Measurements from ENCODE around the gene AANAT.
A peak's percentile ranks its signal among the peaks of the same experiment; 100 is the strongest.

AANAT gene

DNA sequence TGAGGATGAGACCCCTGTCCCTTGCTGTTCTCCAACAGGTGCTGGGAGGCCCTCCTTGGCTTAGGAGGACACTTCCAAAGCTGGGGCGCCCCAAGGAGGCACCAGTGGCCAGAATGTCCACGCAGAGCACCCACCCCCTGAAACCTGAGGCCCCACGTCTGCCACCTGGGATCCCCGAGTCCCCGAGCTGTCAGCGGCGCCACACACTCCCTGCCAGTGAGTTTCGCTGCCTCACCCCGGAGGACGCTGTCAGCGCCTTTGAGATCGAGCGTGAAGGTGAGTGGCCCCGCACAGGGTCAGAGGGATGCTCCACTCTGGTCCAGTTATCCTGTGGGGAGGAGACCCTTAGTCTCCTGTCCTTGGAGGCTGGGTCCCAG lies 1.2 kb downstream of the AANAT start:
- no peak for DNase-seq (ENCODE audit: low spot score)

DNA sequence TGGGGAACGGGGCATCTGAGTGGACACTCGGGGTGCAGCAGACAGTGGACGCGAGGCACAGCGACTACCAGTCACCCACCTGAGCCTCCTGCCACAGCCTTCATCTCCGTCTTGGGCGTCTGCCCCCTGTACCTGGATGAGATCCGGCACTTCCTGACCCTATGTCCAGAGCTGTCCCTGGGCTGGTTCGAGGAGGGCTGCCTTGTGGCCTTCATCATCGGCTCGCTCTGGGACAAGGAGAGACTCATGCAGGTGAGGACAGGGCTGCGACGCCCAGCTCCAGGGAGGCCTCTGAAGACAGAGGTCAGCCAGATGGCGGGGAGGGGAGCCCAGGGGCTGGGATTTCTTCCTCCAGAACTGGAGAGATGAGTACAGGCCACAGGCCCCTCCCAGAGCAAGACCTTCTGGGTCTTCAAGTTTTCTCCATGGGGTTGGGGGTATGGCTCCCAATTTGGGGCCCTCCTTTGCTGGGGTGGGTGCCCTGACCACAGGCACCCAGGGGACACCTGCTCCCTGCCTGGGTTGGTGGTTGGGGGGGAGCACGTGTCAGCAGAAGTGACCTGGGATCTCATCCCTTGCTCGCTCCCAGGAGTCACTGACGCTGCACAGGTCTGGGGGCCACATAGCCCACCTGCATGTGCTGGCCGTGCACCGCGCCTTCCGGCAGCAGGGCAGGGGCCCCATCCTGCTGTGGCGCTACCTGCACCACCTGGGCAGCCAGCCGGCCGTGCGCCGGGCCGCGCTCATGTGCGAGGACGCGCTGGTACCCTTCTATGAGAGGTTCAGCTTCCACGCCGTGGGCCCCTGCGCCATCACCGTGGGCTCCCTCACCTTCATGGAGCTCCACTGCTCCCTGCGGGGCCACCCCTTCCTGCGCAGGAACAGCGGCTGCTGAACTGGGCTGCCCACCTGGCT lies 1.9 kb downstream of the AANAT start:
- DNase-seq (ENCODE audit: low spot score): no peak

DNA sequence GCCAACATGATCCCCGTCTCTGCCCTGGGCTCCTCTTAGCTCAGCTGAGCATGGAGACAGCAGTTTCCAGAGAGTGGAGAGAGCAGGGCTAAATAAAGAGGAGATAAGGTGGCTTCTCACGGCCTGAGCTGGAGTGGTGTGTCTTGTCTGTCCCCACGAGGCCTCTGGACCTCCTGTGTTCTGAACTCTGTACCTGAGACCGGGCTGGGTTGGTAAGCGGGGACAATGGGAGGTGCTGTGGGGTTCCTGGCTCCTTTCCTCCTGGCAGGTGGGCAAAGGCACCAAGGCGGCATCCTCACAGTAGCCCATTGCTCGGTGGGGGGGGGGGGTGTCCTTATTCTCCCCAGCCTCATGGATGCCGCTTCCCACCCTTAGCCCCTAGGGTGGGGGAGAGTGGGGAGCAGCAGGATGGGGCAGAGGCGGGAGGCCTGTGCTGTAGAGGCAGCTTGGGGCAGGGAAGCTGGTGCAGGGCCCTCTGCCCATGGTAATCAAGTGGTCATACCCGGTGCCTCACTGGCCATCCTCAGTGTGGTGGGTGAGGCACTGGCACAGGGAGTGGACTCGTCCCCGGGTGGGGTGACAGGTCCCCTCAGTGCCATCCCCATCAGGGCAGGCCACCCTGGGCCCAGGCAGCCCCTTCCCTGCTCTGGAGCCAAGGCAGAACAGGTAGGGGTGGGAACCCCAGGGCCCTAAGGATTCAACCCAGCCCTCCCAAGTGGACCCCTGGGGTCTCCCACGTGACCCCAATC lies 2.8 kb downstream of the AANAT start:
- no peak for DNase-seq (ENCODE audit: low spot score)

DNA sequence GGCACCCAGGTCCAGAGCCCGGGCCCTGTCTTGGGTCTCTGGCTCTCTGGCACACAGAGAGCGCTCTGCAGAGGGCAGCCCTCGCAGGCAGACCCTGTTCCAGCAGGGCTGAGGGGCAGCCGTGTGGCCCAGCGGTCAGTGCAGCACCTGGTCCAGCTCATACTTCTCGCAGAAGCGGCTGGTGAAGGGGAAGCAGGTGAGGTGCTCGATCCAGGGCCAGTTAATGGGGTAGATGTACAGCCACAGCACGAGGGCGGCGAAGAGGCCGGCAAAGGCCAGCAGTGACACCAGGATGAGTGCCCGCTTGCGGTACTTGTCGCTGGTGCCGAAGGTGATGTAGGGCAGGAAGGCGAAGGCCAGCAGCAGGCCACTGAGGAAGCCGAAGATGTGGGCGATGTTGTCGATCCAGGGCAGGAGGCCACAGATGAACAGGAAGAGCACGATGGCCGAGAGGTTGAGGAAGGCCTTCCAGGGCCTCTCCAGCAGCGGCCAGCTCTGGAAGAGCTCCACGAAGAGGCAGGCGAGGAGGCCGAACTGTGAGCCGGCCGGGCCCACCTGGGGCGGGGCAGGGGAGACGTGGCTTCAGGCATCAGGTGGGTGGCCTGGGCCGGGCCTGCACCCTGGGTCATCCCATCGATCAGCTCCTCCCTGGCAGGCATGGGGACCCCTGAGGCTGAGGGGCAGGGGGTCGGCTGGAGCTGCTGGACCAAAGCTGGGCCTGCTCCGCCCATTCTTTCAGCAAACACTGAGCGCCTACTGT lies 4.3 kb downstream of the AANAT start:
- DNase-seq (ENCODE audit: low spot score): no peak

DNA sequence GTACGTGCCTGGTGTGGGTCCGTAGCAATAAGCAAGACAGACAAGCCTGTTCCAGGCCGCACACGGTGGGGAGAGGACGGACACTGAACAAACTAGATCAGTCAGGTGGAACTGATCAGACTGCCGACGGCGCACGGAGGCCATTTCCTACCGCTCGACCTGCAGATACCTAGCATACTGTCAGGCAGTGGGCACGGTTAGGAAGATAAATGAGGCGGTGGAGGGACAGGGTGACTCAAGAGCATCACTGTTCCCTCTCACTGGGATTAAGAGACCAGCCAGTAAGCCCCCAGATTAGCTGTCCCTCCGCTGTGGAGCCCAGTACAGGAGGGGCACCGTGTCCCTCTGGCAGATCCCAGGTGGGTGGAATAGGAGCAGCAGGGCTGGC lies 4.8 kb downstream of the AANAT start:
- no peak for DNase-seq (ENCODE audit: low spot score)

DNA sequence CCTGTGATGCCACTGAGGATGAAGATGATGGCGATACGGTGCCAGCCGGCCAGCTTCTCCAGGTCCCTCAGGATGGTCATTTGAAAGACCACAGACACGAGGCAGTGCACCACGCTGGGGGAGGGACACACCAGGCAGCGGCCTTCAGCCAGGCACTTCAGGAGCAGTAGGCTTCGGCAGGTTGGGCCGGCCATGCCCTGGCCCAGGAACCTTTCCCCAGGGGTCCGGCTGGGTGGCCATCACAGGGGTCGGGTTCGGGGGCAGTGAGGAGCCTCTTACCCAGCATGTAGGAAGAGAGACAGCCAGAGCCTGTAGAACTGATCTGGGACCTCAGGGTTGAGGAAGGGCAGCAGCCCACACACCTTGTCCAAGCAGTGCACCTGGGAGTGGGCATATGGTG lies 5.3 kb downstream of the AANAT start:
- no peak for DNase-seq (ENCODE audit: low spot score)

DNA sequence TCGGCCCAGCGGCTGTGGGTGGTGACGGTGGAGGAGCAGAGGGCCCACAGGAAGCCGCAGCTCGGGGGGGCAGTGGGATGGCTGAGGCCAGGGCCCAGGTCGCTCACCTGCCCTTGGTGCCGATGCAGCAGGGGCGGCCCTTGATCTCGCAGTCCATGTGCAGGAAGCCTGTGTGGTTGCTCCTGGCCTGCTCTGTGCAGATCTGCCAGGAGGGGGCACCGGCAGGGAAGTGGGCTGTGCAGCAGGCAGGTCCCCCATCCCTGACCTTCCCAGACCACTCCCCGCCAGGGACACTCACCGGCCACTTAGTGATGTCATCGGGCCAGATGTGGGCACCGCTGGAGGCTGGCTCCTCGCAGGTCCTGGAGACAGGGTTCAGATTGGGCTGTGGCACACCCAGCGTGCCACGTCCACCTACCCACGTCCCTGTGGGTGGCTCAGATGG lies 6.2 kb downstream of the AANAT start:
- peak; percentile 68 for DNase-seq (ENCODE audit: low spot score)

DNA sequence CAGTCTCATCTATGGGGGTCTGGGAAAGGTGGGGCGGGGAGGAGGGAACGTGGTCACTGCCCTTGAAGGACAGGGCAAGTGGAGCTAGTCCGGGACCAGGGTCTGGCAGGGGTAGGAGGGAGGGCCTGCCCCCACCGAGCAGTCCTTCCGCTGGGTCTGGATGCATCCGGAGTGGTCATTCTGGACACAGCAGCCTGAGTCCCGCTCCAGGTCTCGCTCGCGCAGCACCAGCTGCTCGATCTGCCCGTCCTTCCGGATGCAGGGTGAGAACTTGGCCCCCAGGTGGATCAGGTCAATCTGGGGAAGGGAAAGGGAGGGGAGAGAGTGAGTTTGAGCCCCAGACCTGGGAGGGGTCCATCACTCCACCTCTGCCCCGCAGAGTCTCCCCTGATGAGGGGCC lies 6.8 kb downstream of the AANAT start:
- DNase-seq (ENCODE audit: low spot score): no peak

DNA sequence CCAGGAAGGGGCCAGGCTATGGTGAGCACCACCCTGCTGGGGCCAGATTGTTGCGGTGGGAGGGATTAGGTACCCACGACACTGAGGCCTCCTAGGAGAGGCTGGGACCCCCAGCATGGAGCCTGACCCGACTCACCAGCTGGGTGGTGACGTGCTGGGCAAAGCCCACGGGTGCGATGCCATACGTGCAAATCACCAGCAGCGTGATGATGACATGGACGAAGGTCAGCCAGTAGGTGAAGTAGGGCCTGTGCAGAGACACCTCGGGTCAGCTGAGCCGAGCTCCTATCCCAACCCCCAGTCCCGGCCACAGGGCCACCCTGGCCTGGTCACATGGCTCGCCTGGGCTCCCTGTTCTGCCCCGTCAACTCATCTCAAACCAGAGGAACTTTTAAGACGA lies 7.5 kb downstream of the AANAT start:
- no peak for DNase-seq (ENCODE audit: low spot score)

DNA sequence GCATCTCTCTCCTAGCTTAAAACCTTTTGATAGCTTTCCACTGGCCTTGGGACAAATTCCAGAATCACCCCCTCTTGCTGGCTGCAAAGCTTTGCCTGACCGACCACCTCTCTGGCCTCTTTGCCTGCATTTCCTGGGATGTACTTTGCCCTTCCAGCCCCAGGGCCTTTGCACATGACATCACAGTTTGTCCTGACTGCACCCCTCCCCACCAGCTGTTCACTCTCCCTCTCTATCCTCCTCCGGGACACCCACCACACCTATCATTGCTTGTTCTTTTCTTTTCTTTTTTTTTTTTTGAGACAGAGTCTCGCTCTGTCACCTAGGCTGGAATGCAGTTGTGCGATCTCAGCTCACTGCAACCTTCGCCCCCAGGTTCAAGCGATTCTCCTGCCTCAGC lies 7.9 kb downstream of the AANAT start:
- no peak for DNase-seq (ENCODE audit: low spot score)

DNA sequence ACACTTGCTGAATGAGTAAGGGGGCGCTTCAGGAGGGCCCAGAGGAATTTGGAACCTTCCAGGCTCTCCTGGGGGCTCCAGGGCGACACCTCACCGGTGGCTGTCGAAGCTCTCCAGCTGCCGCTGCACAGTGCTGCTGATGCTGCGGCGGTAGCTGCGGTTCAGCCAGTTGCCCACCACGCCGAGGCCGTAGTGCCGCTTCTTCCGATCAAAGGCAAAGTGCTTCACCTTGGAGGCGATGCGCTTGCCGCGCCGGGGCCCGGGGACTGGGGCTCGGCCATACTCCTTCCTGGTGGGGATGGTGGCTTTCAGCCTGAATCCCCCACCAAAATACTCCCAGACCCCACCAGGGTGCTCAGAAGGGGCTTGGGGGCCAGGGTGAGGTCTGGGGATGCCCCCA lies 9.3 kb downstream of the AANAT start:
- no peak for DNase-seq (ENCODE audit: low spot score)

DNA sequence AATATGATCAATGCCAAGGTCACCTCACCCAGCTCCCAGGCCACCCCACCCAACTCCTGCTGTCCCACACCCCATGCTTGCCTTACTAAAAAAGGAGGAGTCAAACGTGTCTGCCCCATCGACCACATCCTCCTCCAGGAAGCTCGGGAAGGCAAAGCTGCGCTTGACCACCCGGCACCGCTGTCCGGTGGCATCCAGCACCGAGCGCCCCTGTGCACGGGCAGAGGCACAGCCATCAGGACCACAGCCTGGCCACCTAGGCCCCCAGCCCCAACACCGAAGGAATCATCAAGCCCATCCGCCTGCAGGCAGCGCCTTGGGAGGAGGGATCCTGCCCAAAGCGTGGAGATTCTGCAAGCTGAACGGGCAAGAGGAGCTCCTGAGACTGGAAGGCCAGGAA lies 10.2 kb downstream of the AANAT start:
- no peak for DNase-seq (ENCODE audit: low spot score)

DNA sequence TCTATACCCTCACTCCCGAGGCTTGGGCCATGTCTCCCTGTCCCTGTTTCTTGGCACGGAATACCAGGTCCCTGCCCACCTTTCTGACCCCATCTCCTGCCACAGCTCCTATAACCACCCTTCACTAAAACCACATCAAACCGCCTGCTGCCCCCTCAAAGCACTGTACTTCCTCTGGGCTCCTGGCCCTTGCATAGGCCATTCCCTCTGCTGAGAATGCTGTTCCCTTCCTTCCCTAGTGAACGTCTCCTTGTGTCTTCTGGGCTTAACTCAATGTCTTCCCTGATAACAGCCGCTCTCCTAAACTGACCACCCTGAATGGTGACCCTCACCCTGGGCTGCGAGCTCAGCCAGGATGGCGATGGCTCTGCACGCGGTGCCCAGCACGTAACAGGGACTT lies 10.7 kb downstream of the AANAT start:
- no peak for DNase-seq (ENCODE audit: low spot score)

DNA sequence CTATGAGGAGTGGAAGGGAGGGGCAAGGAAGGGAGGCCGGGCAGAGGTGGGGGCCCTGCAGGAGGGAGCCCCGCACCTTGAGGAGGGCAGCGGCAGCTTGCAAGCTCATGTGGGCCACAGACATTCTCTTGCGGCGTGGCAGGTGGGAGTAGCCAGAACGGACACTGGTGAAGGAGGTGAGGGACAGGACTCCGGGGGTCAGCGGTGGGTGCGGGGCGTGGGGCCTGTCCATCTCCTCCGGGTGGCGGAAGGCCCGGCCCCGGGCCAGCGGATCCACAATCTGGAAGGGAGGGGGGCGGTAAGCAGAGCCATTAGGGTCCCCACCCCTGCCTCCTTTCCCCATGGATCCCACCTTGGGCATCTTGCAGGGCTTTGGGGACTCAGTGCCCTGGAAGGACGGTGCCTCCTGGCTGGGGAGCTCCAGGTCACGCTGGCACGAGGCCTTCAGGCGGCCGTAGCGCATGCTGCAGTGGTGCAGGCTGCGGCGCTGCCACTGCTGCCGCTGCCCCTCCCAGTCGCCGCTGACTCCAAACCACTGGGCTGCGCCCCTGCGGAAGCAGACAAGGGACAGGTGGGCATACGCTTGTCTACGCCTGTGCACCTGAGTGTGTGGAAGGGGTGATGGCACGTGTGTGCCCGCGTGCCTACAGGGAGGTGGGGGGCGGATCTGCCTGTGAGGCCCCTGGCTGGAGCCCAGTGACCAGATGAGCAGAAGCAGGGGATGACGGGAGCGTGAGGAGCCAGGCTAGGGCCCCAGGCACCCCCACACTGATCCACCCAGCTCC lies 11.5 kb downstream of the AANAT start:
- DNase-seq (ENCODE audit: low spot score): no peak

DNA sequence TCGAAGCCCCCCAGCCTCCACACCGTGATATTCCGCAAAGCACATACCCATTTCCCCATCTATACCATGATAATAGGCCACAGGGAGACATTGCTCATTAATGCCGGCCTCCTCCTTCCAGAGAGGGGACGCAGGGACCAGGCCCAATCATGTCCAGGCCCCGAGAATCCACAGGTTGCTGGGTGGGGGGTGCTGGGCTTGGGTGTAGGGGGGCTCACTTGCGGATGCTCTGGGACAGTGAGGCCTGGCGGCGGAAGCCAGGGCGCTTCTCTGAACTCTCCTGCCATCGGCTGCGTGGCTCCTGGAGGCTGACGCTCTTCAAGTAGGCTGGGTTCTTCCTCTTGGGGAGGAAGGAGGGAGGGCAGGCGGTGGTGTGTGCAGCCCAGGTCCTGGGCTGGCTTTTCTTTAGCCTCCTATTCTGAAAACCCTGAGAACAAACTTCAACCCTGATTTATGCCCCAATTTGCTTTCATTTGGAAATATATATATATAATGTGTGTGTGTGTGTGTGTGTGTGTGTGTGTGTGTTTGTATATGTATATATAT lies 12.2 kb downstream of the AANAT start:
- DNase-seq (ENCODE audit: low spot score): no peak

DNA sequence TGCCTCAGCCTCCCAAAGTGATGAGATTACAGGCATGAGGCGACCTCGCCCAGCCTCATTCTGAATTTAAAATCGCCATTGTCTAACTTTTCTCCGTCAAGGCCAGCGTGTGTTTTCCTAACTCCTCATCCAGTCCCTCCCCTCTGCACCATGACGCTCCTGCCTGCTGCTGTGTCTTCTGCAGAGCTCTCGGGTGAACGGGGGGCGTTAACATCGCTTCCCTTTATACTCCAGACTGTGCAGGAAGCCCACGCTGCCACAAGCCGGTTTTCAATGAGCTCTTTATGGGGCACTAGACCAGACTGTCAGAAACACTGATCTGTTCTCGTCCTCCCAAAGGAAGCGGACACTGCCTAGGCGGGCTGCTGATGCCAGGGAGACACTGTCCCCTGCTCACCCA lies 13.2 kb downstream of the AANAT start:
- no peak for DNase-seq (ENCODE audit: low spot score)

DNA sequence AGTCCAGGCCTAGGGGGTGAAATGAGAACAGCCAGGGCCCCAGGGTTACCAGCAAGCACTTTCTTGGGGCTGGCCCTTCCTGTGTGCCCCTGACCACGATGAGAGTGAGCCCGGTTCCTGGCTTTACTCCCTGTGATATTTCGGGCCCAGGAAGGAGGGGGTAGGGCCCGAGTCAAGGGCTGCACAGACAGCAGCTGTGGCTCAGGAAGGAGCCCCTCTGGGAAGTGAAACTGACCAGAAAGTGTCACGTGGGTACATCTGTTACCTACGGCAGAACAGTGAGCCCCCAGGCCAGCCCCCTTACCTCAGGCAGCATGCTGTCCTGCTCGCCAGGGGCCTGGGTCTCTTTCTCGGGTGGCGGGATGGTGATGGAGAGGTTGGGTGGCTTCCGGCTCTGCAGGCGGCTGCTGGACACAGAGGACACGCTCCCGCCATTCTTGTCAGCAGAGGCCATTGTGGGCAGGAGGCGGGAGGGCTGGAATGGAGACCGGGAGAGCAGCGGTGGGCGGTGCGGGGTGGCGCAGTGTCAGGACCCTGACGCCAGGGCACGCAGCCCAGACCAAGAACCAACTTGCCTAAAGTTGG lies 13.8 kb downstream of the AANAT start:
- DNase-seq (ENCODE audit: low spot score): no peak

DNA sequence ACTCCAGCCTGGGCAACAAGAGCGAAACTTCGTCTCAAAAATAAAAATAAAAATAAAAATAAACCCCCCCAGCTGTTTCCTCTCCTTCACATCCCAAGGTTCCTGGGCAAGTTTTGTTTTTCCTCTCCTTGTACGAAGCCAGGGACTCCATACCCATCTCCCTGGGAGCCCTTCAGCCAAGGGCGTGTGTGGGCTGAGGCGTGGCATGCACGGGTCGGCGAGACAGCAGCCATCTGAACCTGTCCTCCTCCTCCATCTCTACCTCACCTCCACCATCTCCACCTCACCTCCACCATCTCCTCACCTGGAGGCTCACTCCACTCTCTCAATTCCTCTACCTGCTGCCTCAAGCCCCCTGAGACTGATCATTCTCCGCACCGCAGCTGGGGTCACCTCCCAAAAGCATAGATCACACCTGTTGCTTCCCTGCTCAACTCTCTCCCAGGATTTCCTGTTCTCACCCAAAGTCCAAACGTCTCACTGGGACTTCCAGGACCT lies 16.9 kb downstream of the AANAT start:
- no peak for DNase-seq (ENCODE audit: low spot score)

DNA sequence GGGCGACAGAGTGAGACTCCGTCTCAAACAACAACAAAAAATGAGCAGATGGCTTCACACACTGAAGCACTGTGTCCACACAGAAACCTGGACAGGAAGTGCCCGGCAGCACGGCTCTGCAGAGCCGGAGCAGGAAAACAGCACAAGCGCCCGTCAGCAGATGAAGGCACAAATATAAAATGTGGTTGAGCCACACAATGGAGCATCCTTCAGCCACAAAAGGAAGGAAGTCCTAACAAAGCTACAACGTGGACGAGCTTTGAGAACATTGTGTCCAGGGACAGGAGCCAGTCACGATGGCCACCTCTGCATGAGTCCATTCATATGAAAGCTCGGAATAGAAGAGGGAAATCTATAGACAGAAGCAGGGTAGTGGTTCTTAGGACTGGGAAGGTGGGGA lies 18.2 kb downstream of the AANAT start:
- no peak for DNase-seq (ENCODE audit: low spot score)

DNA sequence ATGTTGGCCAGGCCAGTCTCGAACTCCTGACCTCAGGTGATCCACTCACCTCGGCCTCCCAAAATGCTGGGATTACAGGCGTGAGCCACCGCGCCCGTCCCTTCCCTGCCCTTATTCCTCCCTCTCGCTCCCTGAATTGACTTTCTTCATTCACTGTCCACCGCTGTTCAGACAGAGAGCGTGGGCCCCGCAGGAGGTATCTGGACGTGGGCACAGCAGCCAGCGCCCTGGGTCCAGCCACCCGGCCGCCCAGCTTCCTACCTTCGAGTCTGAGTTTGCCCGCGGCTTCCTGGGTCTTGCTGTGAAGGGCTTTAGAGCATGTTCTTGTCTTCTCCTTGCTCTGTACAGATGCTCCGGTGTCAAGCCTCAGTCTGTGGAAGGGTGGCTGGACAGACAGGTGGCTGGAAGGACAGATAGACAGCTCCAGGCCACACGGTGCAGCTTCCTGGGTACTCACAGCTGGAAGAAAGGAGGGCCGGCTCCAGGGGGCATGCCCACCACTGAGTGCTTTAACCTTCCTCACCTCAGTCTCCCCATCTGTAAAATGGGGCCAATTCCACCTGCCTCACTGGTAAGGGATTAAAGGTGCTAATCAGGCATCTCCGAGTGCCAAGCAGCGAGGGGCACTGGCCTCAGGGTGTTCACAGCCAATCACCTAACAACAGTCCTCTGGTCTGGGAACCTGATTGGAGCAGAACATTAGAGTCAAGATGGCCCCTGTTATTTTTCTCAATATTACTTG lies 20.2 kb downstream of the AANAT start:
- no peak for DNase-seq (ENCODE audit: low spot score)

Data from HuH-7.5 (cell line).